GM23248 (cell line): ENCODE results near the gene MLC1.

ENCODE experiments used
- EZH2 ChIP-seq: fragments of 200-600 bp; sonication (generic); IDR thresholded peaks from 2 replicates; pipeline ENCODE4 v1.6.1; 2018; ENCODE audit warnings: antibody characterized with exemption, mild to moderate bottlenecking; ENCODE audit not compliant: insufficient read depth, poor library complexity, severe bottlenecking
- EZH2phosphoT487 ChIP-seq: fragments of 200-600 bp; sonication (generic); IDR thresholded peaks from 2 replicates; pipeline ENCODE4 v1.6.1; 2018; ENCODE audit warnings: antibody characterized with exemption, moderate library complexity, mild to moderate bottlenecking, low read depth; ENCODE audit not compliant: insufficient read depth

DNA sequence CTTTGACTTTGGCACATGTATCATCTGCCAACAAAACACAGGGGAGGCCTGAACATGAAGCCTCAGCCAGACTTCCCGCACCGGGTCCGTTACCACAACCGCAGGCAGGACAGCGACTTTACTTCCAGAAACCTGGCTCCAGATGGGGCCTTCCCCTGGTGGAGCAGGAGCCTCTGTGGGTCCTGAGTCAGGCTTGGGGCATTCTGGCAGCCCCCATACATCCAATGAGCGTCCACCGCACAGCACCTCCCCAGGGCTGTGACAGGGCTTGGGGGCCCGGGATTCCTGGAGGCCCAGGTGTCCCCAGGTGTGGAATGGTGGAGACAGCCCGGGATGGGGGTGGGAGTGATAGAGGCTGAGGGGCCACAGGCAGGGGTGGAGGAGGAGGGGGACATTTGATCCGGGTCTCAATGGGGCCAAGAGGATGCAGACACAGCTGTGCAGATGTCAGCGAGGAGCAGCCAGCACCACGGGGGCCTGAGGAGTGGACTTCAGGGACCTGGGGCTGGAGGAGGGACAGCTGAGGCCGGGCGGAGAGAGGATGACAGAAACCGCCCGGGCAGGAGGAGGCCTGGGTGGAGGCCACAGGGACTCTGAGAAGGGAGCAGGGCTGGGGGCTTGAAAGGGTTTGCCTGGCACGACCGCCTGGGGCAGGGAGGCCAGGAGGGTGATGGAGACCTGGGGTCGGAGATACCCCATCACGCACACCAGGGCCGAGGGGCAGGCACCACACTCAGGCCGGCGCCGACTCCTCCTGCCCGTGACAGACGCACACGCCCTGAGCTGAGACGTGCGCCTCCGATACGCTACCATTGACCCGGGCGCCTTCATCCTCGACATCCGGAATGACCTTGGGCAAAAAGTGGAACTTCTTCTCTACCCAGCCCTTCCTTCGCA lies 35.7 kb downstream of the MLC1 start:
- TF ChIP-seq EZH2phosphoT487 (no peak), EZH2 (no peak)
